ENCODE data around the gene CSTB.

The CSTB gene

GRCh38 chr21:43745772-43746517 is 30.2 kb downstream of the CSTB start:
- DNase-seq, result no peak

- no peak for DNase-seq
Measured at GRCh38 chr21:43744725-43745124, 31.4 kb downstream of the CSTB start.

- no peak for DNase-seq
Measured at GRCh38 chr21:43743947-43744346, 32.2 kb downstream of the CSTB start.

DNA sequence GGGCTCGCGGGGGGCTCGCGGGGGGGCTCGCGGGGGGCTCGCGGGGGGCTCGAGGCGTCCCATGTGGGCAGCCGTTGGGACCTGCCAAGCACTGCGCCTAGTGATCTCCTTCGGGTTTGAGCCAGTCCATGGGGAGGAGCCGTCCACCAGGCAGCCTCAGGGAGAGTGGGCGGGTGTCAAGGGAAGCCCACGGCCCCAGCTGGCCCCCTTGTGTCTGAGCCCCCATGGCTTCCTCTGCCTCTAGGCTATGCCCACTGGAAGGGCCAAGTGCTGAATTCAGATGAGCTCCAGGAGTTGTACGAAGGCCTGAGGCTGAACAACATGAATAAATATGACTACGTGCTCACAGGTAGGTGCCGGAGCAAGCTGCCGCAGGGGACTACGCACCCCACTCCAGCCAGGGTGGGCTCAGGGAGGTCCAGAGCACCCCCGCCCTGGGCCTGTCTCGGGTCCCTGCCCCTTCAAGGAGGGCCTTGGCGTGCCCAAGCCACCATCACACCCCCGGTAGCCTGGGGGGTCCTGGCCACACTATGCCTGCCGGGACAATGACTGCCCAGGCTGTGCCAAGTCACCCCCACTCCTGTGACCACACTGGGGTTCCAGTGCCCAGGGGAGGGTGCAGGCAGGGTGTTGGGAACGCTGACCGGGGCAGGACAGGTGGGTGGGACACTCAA is 34.5 kb downstream of the CSTB start:
- no peak for DNase-seq

GRCh38 chr21:43740497-43741156 is 35.5 kb downstream of the CSTB start:
- DNase-seq, result peak; percentile 65

DNA sequence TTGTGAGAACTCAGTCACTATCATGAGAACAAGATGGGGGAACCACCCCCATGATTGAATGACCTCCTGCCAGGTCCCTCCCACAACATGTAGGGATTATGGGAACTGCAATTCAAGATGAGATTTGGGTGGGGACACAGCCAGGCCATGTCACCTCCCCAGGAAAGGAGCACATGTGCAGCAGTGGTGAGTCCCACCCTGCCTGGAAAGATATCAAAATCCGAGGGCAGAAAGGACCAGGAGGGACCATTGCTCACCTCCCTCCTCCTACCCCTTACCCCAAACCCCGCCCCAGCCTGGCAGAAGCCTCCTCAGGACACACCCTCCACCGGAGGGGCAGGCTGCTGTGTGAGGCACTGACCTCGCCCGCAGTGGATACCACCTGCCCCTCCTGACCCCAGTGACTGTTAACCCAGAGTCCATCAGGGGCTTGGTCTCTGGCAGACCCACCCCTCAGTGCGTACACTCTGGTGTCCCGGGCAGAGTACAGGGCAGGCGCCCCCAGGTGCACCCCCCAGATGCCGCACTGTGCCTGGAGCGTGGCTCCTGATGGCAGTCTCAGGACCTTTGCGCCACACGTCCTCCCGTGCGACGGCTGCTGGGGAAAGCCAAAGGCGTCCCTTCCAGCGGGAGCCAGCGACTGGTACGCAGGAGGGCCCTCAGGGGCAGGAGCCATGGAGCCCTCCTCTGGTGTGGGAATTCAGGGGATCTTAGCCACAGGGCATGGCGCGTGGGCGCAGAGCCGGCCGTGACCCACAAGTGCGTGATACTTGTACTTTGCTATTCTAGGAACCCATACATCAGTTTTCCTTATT is 36.3 kb downstream of the CSTB start:
- DNase-seq, result no peak

DNA sequence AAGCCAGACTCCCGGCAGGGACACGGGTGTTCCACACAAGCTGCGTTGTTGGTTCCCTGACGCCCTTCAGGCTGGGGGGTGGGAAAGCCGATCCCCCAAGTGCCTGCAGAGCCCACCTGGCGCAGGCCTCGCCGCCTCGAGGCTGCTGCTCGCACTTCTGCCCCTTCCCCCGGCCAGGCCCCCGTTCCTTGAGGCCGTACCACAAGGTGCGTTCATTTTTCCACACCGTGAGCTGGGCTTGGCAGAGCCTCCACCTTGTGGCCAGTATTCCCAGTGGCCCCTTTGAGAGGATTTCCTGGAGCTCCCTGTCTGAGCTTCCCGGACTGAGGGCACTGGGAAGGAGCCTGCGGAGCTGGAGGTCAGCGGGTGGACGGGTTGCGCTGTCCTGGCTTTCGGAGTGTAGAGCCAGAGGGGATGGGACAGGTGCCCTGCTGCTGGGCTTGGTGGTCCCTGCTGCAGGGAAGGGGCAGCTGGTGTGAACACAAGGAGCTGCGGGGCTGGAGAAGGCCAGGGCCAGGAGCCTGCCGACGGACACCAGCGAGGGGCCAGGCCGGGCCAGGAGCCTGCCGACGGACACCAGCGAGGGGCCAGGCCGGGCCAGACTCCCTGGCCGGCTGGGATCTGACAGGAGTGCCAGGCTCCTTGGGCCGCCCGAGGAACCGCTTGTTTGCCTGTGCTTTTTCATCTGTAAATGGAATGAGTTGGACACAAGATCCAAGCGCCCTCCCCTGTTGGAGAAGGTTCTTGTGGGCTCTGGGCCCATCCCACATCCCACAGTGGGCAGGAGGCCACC is 38.8 kb downstream of the CSTB start:
- DNase-seq, result no peak

- no peak for DNase-seq
Measured at GRCh38 chr21:43736224-43736883, 39.8 kb downstream of the CSTB start.

DNA sequence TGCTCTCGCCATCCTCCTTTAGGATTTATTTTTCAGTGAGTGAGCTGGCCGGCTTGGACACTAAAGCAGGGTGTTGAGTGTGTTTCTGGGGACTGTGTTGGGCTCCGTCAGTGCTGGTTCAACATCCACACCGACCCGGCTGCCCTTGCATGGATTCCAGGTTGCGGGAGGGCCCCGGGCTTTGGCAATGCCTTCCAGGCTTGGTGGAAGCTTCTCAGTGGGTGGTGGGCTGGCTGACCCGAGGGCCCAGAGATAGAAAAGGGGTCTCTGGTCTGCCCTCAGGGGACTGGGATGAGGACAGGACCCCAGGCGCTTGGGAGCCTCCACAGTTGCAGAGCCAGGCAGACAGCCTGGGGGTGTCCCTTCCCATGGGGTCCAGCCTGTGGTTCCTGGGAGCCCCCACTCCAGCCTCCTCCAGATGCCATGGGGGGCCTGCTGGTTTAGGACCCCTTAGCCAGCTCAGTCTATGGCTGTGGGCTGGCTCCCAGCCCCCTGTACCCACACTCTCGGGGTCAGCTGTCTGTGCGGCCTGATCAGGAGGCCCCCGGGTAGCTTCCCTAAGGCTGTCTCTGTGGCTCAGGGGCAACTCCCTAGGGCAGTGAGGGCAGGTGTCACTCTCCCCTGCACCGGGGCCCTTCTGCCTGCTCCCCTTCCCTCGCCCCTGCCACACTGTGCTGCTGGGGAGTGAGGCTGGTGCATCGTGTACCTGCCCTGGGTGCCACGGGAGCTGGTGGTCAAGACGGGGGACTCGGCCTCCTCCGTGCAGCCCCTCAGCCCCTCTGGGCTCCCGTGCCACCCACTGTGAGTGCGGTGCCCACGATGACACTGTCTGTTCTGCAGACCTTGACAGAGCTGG is 40.6 kb downstream of the CSTB start:
- DNase-seq, result no peak

DNA sequence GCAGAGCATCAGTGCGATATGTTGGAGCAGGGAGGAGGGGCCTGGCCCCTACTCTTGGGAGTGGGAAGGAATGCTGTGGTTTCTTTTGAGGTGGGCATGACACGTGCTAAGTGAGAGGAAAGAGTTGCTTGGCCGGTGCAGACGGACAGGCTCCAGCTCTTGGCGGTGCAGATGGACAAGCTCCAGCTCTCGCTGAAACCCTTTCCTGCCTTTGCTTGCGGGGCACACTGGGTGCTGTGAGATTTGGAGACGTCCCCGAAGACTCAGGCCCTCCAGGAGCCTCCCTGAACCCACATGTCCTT is 41.2 kb downstream of the CSTB start:
- no peak for DNase-seq

DNA sequence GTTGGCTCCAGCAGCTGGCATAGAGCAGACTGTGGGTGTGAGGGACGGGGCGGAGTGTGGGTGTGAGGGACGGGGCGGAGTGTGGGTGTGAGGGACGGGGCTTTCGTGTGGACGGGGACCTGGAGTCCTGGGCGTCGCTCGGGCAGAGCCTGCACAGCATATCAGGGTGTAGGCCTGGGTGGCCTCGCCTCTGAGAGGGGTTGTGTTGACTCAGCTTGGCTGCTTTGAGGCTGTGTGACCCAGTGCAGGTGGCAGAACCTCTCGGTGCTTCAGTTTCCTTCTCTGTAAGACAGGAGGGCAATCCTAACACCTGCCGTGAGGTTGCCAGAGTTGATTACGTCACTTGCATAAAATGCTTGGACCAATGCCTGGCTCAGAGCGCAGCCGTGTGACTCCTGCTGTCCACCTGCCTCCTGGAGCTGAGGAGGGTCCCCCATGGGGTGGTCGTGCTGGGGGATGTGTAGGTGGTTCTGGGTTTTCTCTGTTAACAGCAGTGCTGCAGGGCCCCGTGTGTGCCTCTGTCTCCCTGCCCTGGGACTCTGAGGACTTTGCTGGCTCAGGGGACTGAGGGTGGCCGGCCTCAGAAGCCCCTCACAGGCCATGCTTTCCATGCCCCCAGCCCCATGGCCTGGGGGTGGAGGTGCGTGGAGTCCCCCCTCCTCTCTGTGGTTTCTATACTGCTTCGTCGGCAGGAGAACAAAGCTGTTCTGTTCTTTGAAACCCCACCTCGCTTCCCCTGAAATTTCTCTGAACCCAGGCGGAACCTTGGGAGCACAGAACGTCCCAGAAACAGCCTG is 41.8 kb downstream of the CSTB start:
- DNase-seq, result no peak

DNA sequence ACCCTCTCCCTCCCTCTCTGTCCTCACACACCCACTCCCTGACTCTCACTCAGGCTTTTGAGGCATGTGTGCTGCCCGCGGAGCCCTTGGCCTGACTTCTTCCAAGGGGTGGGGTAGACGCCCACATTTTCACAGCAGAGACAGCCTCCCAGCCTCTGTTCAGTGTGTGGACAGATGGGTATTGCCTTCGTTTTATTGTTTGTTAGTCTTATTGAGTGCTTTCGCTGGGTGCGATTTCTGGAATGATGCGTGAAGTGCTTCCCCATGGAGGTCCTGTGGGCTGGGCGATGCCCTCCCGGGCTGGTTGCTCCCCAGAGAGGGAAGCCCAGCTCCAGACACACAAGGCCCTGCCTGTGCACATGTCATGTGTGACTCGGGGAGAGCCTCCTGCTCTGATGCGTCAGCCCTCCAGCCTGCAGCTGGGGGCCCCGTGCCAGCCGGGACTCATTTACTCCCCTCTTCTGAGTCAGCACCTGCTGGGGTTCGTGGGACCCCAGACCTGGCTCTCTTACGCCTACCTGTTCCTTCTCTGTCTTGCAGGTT is 42.5 kb downstream of the CSTB start:
- DNase-seq, result peak; percentile 61

GRCh38 chr21:43733060-43733459 is 43.0 kb downstream of the CSTB start:
- DNase-seq, result no peak

- no peak for DNase-seq
Measured at GRCh38 chr21:43731891-43732711, 44.0 kb downstream of the CSTB start.

GRCh38 chr21:43731476-43731875 is 44.6 kb downstream of the CSTB start:
- no peak for DNase-seq

DNA sequence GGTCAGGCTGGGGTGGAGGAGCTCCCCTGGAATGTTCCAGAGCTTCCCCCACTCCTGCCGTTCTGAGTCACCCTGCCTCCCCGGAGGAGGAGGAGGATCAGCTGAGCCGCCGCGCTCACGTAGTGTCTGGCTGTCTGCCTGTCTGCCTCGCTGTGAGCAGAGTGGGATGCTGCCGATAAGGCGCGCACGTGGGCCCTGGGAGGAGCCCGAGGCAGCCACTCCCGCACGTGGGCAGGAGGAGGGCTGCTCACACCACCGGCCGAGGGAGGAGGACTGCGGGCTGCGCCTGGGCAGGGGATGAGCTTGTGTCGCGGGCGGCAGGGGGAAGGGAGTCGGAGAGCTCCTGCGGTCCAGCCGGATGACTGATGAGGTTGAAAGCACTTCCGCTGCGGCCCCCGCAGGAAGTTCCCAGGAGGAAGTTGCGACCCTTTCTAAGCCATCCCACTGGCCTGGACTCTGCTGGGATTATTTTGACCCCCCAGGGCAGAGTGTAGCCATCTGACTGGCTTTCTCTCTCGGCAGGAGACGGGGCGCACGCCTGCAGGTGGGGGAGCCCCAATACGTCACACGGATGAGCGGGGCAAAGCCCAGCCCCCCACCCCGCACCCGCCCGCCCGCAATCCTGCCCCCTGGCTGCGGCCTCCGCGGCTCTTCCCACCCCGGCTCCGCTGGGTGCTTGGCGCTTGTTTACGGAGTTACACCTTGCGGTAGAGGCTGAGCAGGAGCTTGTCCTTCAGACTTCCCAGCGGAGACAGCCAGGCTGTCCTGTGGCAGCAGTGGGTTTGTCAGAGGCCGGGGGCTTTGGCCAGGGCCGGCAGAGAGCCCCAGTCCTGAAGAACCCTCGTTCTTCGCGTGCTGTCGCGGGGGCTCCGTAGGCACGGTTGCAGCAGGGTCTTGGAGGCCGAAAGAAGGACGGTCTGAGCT is 47.4 kb downstream of the CSTB start:
- peak; percentile 89 for DNase-seq

- peak; percentile 64 for DNase-seq
Measured at GRCh38 chr21:43728154-43728466, 48.0 kb downstream of the CSTB start.
